Endothelial cell (in vitro differentiated cells): Measurements from ENCODE around the gene GBP3. TPM values are rescaled to one million over a fixed set of nuclear protein-coding genes. Genes with fewer than 3 reads are reported as not detected.

ENCODE experiments used
- DNase-seq: peaks from one replicate; pipeline ENCODE4 v3.0.0; 2021; ENCODE audit warnings: low spot score
- H3K27ac Mint-ChIP-seq: one replicate; pipeline ENCODE4 v1.8.0; 2021; ENCODE audit warnings: mixed read lengths, inconsistent platforms; ENCODE audit not compliant: unreplicated experiment
- H3K27me3 Mint-ChIP-seq: one replicate; pipeline ENCODE4 v1.8.0; 2021; ENCODE audit warnings: mild to moderate bottlenecking, moderate library complexity, mixed read lengths, inconsistent platforms; ENCODE audit not compliant: unreplicated experiment
- H3K36me3 Mint-ChIP-seq: one replicate; pipeline ENCODE4 v1.8.0; 2021; ENCODE audit warnings: mild to moderate bottlenecking, low read depth, mixed read lengths, inconsistent platforms; ENCODE audit not compliant: unreplicated experiment
- H3K4me1 Mint-ChIP-seq: one replicate; pipeline ENCODE4 v1.8.0; 2021; ENCODE audit warnings: mild to moderate bottlenecking, mixed read lengths, inconsistent platforms; ENCODE audit not compliant: unreplicated experiment
- H3K4me3 Mint-ChIP-seq: one replicate; pipeline ENCODE4 v1.8.0; 2021; ENCODE audit warnings: mild to moderate bottlenecking, mixed read lengths, inconsistent platforms; ENCODE audit not compliant: unreplicated experiment
- H3K9me3 Mint-ChIP-seq: one replicate; pipeline ENCODE4 v1.8.0; 2021; ENCODE audit warnings: mixed read lengths, inconsistent platforms; ENCODE audit not compliant: unreplicated experiment
- total RNA-seq: library from RNA; stranded (reverse); fragmentation: NEBNext Ultra II Directional; extraction: Animal tissue kit (Norgen Biotek cat#: 25700); gene quantifications from one replicate; pipeline ENCODE4 v1.2.1, GENCODE V29; 2021; ENCODE audit not compliant: unreplicated experiment
- TF ChIP-seq, protein P1 (sequence below): fragments of 200-600 bp; sonication (generic); IDR thresholded peaks from one replicate; pipeline ENCODE4 v1.5.0; 2021; ENCODE audit warnings: antibody characterized with exemption; ENCODE audit not compliant: unreplicated experiment

GBP3 gene
- total RNA-seq, 1 donor from 2014 or later, result 0.36 TPM

- Mint-ChIP-seq H3K4me3 (no peak overlapping the region), H3K36me3 (no peaks in the 10 kb centered on the region), H3K9me3 (no peaks in the 10 kb centered on the region), H3K4me1 (peaks cover 25% of the 10 kb centered on the region), H3K27ac (peak overlapping the region; percentile 20), H3K27me3 (peaks cover 3% of the 10 kb centered on the region)
- DNase-seq, result peak; percentile 38
- TF ChIP-seq, protein P1, sequence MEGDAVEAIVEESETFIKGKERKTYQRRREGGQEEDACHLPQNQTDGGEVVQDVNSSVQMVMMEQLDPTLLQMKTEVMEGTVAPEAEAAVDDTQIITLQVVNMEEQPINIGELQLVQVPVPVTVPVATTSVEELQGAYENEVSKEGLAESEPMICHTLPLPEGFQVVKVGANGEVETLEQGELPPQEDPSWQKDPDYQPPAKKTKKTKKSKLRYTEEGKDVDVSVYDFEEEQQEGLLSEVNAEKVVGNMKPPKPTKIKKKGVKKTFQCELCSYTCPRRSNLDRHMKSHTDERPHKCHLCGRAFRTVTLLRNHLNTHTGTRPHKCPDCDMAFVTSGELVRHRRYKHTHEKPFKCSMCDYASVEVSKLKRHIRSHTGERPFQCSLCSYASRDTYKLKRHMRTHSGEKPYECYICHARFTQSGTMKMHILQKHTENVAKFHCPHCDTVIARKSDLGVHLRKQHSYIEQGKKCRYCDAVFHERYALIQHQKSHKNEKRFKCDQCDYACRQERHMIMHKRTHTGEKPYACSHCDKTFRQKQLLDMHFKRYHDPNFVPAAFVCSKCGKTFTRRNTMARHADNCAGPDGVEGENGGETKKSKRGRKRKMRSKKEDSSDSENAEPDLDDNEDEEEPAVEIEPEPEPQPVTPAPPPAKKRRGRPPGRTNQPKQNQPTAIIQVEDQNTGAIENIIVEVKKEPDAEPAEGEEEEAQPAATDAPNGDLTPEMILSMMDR, result peak; percentile 86
Measured at GRCh38 chr1:88998716-88999115, 23.9 kb downstream of the GBP3 start.

DNA sequence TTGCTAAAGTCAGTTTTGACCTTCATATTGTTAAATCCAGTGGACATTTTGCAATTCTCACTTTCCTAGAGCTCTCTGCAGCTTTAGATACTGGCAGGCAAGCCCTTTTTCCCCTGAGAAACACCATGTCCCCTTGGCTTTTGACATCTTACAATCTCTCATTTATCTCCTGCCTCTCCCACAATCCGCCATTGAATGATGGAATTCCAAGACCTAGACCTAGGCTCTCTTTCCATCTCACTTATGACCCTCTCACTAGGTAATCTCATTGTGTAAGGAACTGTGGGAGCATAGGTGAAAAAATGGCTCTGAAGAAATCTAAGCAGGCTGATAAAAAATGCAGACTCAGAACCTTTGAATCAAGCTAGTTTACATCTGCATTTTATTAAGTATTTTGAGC lies 32.2 kb downstream of the GBP3 start:
- H3K4me3 Mint-ChIP-seq, result peak overlapping the region; percentile 0
- peaks cover 5% of the 10 kb centered on the region for H3K36me3 Mint-ChIP-seq
- peak overlapping the region; percentile 22 for H3K27ac Mint-ChIP-seq
- peaks cover 1% of the 10 kb centered on the region for H3K27me3 Mint-ChIP-seq
- no peaks in the 10 kb centered on the region for H3K9me3 Mint-ChIP-seq
- TF ChIP-seq, protein P1, result no peak
- peaks cover 18% of the 10 kb centered on the region for H3K4me1 Mint-ChIP-seq
- DNase-seq, result no peak

GRCh38 chr1:88985692-88986091 lies 37.0 kb downstream of the GBP3 start:
- H3K4me3 Mint-ChIP-seq, result no peak overlapping the region
- peaks cover 2% of the 10 kb centered on the region for H3K27me3 Mint-ChIP-seq
- no peak overlapping the region for H3K27ac Mint-ChIP-seq
- peaks cover 19% of the 10 kb centered on the region for H3K4me1 Mint-ChIP-seq
- H3K36me3 Mint-ChIP-seq, result peaks cover 11% of the 10 kb centered on the region
- TF ChIP-seq, protein P1, result no peak
- no peak for DNase-seq
- no peaks in the 10 kb centered on the region for H3K9me3 Mint-ChIP-seq

- Mint-ChIP-seq H3K27me3 (peaks cover 2% of the 10 kb centered on the region), H3K9me3 (no peaks in the 10 kb centered on the region), H3K27ac (no peak overlapping the region)
Measured at GRCh38 chr1:88985032-88985431, 37.6 kb downstream of the GBP3 start.

GRCh38 chr1:88984569-88984968 lies 38.1 kb downstream of the GBP3 start:
- Mint-ChIP-seq H3K9me3 (no peaks in the 10 kb centered on the region), H3K27ac (no peak overlapping the region), H3K36me3 (peaks cover 11% of the 10 kb centered on the region), H3K4me3 (no peak overlapping the region), H3K27me3 (peaks cover 2% of the 10 kb centered on the region), H3K4me1 (peaks cover 12% of the 10 kb centered on the region)
- DNase-seq, result no peak
- TF ChIP-seq, protein P1, result no peak

More at GRCh38 chr1:88985032-88985431, 37.6 kb downstream of the GBP3 start:
- Mint-ChIP-seq H3K4me1 (peaks cover 14% of the 10 kb centered on the region), H3K36me3 (peaks cover 11% of the 10 kb centered on the region), H3K4me3 (no peak overlapping the region)
- TF ChIP-seq, protein P1, result no peak
- no peak for DNase-seq
